ENCODE measurements around the gene SPATA13.

The SPATA13 gene

DNA sequence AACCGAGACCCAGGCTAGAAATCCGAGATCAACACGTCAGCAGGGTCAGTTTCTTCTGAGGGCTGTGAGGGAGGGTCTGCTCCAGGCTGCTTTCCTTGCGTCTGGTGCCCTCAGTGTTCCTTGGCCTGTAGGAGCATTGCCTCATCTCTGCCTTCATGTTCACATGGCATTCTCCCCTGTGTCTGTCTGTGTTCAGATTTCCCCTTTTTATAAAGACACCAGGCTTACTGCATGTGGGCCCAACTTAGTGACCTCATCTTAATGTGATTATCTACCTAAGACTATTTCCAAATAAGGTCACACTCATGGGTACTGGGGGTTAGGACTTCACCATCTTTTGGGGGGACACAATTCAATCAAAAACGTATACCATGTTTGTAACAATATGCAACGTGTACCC lies 91.6 kb downstream of the SPATA13 start:
- DNase-seq (ENCODE audit: low spot score): no peak

- no peak for DNase-seq (ENCODE audit: low spot score)
These were observed 93.1 kb downstream of the SPATA13 start for GRCh38 chr13:24253520-24254145.

DNA sequence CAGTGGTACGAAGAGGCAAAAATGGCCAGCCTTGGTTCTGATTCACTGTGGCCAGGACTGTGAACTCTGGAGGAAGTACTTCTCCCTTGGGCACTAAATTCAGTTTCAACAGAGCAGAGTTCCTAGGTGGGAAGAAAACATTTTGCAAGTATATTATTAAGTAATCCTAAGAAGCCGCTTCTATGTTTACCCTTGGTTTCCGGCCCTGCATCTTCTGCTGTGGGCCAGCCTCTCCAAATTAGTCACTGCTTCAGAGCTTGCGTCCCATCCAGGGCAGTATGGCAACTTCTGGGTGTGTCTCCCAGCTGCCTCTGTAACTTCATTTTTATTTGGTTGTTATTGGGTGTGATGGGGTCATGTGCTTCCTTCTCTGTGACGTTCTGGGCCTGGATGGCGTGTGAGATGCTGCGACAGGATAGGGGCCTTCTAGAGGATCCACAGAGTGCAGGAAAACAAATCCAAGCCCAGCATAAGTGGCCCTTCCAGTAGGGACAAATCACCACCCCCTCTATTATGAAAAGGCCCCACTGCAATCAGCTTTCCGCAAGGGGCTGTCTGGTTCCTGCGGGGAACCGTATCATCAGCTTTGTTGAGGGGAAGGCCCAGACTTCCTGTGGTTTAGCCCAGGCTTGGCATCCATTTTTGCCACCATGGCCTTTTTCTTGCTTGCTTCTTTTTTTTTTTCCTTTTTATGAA lies 93.8 kb downstream of the SPATA13 start:
- DNase-seq (ENCODE audit: low spot score): no peak

DNA sequence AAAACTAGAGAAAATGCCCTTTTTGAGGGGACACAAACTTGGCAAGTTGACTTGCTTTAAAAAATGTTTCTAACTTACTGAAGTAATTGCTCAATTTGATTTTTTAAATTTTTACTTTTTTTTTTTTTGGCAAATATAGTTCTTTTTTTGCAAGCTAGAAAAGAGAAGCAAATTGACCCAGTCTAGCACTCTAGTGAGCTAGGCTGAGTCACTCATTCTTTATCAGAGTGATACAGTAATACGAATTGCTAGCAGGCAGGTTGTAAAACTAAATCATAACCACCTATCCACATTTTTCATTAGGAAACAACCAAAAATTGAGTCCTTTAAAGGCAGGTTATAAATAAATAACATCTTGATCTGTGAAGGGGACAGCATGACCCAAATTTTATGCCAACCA lies 97.0 kb downstream of the SPATA13 start:
- no peak for DNase-seq (ENCODE audit: low spot score)

DNA sequence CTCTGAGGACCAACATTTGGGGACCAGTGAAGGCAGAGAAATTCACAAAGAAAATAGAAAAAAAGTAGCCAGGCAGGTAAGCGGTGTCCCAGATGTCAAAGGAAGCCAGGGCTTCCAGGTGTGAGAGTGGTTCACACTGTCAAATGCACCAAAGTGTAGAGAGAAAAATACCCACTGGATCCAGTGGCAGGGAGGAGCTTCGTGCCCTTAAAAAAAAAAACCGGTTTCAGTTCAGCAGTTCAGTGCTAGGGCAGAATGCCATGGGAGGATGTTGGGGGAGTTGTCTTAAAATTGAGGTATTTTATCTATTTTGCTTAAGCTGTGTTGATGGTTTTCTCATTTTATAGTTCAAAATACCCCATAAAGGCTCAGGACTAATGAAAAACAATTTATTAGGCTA lies 101.0 kb downstream of the SPATA13 start:
- DNase-seq (ENCODE audit: low spot score): no peak

DNA sequence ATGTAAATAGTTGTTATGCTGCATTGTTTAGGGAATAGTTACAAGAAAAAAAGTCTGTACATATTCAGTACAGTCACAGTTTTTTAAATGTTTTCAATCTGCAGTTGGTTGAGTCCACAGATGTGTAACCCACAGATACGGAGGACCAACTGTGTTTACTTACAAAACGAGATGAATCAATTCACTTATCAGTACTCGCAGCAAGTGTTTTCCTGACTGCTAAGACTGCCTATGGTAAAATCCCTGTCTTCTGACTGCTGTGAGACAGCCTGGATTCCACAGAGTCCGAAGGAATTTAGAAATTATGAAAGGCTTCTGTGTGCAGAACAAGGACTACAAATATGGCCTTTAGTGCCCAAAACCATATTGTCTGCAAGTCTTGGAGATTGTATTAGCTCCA lies 103.1 kb downstream of the SPATA13 start:
- no peak for DNase-seq (ENCODE audit: low spot score)

- DNase-seq (ENCODE audit: low spot score): no peak
These were observed 104.5 kb downstream of the SPATA13 start for GRCh38 chr13:24264976-24265375.

DNA sequence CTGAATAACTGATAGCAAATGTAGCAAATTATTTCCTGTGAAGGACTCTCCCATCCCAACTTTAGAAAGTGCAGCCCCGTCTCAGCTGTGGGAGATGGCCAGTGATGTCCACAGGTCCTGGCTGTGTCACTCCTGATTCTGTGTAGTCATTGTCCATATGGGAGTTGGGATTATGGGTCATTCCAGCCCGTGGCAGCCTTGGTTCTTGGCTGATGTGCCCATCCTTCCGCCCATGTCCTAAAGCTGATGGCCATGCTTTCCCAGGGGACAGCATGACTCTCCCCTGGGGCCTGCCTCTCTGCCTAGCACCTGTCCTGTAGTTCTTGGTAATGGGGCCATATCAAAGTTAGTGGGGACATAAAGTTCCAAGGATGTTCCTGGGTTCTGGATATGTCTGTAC lies 104.9 kb downstream of the SPATA13 start:
- no peak for DNase-seq (ENCODE audit: low spot score)

GRCh38 chr13:24267274-24267673 lies 106.8 kb downstream of the SPATA13 start:
- no peak for DNase-seq (ENCODE audit: low spot score)

DNA sequence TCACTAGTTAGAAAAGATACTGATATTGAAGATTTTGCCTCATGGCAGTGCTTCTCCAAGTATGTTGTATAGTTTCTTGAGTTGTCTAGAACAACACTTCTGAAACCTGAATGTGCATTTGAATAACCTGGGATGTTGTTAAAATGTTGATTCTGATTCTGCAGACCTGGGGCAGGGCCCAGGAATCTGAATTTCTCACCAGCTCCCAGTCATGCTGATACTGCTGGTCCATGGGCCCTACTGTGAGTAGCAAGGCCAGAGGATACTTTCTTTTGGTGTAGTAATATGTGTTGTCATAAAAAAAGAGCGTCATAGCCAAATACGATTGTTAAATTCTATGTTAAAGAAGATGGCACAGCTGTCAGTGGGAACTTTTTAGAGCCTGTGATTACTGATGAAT lies 107.3 kb downstream of the SPATA13 start:
- DNase-seq (ENCODE audit: low spot score): no peak

- no peak for DNase-seq (ENCODE audit: low spot score)
These were observed 109.3 kb downstream of the SPATA13 start for GRCh38 chr13:24269821-24270220.

GRCh38 chr13:24270639-24271141 lies 110.2 kb downstream of the SPATA13 start:
- no peak for DNase-seq (ENCODE audit: low spot score)

DNA sequence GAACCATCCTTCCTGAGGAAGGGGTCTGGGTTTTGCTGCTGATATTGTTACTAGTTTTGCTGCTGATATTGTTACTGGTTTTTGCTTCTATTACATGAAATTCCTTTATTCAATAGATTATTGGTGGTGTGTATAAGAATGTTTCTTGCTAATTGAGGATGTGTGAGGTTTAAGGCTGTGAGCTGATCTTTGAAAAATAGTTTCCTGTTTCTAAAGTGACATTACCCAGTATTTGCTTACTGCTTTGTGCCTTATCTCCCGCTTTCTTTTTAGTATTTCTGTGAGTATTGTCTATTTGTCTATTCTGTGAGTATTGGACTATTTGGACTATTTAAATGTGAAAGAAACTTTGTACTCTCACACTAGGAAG lies 110.7 kb downstream of the SPATA13 start:
- DNase-seq (ENCODE audit: low spot score): no peak

DNA sequence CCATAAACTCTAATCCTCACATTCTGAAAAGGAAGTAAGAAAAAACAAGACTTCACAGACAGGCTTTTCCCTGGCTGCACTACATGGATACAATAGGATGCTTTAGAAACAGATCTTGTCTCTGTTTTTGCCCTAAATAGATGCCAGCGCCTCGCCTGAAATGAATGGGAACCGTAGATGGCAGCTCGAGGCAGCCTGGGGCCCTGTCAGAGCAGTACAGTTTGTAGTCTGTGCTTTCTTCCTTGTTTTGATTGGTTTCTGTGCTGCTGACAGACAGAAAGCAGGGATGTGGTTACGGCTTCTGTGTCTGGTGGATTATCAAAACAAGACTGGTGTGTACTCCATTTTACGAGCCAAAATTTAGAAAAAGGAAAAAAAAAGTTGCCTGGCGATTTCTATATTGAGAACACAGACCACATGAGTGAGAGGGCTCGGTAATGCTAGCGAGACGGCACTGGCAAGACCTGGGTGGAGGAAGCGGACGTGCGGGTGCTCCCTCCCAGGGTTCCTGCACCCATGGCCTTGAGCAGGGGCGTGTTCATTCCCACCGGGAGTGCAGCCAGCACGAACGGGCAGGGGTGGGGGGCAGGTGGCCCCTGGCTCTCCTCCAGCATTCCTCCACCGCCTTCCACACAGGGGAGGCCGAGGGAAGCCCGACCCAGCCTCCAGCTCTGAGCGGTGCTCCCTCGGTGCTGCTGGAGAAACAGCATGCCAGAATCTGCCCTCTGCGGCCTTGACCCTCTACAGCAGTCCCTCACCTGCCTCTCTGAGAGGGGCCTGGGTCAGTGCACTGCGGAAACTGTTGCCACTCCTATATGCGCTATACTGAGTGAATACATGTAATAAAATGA lies 111.3 kb downstream of the SPATA13 start:
- DNase-seq (ENCODE audit: low spot score): no peak

GRCh38 chr13:24272452-24273161 lies 112.1 kb downstream of the SPATA13 start:
- DNase-seq (ENCODE audit: low spot score): no peak

DNA sequence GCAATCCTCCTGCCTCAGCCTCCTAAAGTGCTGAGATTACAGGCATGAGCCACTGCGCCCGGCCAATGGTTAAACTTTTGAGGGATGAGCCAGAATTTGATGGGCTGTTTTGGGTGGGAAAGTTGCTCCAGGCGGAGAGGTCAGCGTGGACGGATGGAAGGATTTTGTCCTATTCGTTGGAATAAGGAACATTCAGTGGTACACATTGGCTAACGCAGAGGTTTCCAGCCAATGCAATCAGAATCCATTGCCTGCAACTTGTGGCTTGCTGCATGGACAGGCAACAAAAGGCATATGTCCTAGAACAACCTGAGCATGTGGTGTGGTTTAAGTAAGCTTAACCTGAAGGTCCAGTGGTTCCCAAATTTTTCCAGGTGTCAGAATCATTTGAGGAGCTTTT lies 113.4 kb downstream of the SPATA13 start:
- no peak for DNase-seq (ENCODE audit: low spot score)

DNA sequence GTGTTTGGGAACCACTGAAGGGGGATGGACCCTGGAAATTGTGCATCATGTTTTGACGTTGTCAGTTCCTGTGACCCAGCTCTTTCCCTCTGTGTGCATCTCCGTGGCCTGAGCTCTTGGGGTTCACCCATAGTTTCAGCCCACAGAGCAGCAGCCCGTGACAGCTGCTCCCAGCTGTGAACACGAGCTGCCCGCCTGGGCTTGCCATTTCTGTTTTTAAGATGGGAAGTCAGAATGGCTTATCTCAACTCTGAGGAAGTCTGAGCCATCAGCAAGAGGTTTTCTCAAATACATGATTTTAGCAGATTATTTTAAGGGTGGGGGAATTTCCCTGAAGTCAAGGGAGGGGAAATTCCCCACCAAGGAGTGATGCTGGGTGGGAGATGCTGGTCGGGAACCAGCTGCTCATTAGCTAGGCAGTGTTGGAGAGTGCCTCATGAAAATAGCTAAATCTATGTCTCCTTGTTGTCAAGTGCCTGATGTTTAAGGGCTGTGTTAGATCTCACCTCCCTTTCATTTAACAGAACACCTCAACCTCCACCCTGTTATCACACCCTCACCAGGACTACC lies 114.0 kb downstream of the SPATA13 start:
- DNase-seq (ENCODE audit: low spot score): no peak

GRCh38 chr13:24275041-24275440 lies 114.5 kb downstream of the SPATA13 start:
- no peak for DNase-seq (ENCODE audit: low spot score)

GRCh38 chr13:24276306-24276705 lies 115.8 kb downstream of the SPATA13 start:
- DNase-seq (ENCODE audit: low spot score): no peak

DNA sequence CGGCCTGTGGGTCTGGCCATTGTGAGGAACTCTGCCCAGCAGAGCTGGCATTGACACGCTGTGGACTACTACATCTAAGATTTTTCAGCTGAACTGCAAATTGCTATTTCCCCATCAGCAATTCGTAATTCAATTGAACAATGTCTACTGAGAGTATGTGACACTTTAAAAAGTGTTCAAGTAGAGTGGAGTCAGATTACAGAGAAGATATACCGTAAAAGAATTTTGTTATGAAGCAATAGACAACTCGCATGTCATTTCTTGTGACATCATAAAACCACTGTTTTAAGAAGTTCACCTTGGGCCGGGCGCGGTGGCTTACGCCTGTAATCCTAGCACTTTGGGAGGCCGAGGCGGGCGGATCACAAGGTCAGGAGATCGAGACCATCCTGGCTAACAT lies 116.3 kb downstream of the SPATA13 start:
- no peak for DNase-seq (ENCODE audit: low spot score)

DNA sequence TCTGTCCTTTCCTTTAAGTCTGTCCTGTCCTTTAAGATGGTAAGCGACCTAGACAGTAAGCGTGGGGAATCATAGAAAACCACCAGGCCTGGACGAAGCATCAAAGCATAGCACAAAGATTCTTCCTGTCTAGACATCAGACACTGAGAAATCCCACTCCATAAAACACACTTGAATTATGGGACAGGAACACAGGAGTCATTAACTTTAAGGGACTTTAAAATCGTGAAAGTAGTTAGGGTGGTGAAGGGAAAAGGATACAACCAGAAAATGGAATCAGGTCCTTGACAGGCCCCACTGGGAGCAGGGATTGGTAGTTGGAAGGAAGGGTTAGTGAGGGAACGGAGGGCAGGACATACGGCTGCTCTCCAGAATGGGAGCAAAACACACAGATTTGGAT lies 117.2 kb downstream of the SPATA13 start:
- no peak for DNase-seq (ENCODE audit: low spot score)

Data from RKO (cell line).